HEK293T (cell line): ENCODE measurements around the gene ZNF485.

Experiments used
- ARNT ChIP-seq: fragments of 450-650 bp; IDR thresholded peaks from 2 replicates; pipeline ENCODE4 v1.6.1; 2017; ENCODE audit warnings: mild to moderate bottlenecking
- BHLHE40 ChIP-seq: fragments of 450-650 bp; IDR thresholded peaks from 2 replicates; pipeline ENCODE4 v1.6.1; 2016; ENCODE audit warnings: mild to moderate bottlenecking, moderate library complexity, borderline replicate concordance
- CTBP1 ChIP-seq: fragments of 450-650 bp; IDR thresholded peaks from 2 replicates; pipeline ENCODE4 v1.6.1; 2016; ENCODE audit warnings: borderline replicate concordance
- ELF4 ChIP-seq: fragments of 450-650 bp; IDR thresholded peaks from 2 replicates; pipeline ENCODE4 v1.6.1; 2017; ENCODE audit warnings: antibody characterized with exemption
- FOXA1 ChIP-seq: fragments of 450-650 bp; IDR thresholded peaks from 2 replicates; pipeline ENCODE4 v1.6.1; 2016; ENCODE audit warnings: mild to moderate bottlenecking
- FOXK2 ChIP-seq: fragments of 450-650 bp; IDR thresholded peaks from 2 replicates; pipeline ENCODE4 v1.6.1; 2016; ENCODE audit warnings: mild to moderate bottlenecking
- HDGF ChIP-seq: fragments of 450-650 bp; IDR thresholded peaks from 2 replicates; pipeline ENCODE4 v1.6.1; 2017; ENCODE audit warnings: antibody characterized with exemption, borderline replicate concordance
- L3MBTL2 ChIP-seq: fragments of 450-650 bp; conservative IDR thresholded peaks from 2 replicates; pipeline ENCODE4 v1.6.1; 2016; ENCODE audit warnings: mild to moderate bottlenecking
- LEF1 ChIP-seq: fragments of 450-650 bp; IDR thresholded peaks from 2 replicates; pipeline ENCODE4 v1.6.1; 2017; ENCODE audit warnings: mild to moderate bottlenecking, borderline replicate concordance
- NFRKB ChIP-seq: fragments of 450-650 bp; IDR thresholded peaks from 2 replicates; pipeline ENCODE4 v1.6.1; 2016; ENCODE audit warnings: mild to moderate bottlenecking, moderate library complexity
- SP1 ChIP-seq: fragments of 450-650 bp; IDR thresholded peaks from 2 replicates; pipeline ENCODE4 v1.6.1; 2017
- SUZ12 ChIP-seq: fragments of 450-650 bp; IDR thresholded peaks from 2 replicates; pipeline ENCODE4 v1.6.1; 2016; ENCODE audit warnings: mild to moderate bottlenecking
- TARDBP ChIP-seq: fragments of 450-650 bp; IDR thresholded peaks from 2 replicates; pipeline ENCODE4 v1.6.1; 2016
- TF ChIP-seq, protein P1 (sequence below): fragments of 450-650 bp; IDR thresholded peaks from 2 replicates; pipeline ENCODE4 v1.6.1; 2016

DNA sequence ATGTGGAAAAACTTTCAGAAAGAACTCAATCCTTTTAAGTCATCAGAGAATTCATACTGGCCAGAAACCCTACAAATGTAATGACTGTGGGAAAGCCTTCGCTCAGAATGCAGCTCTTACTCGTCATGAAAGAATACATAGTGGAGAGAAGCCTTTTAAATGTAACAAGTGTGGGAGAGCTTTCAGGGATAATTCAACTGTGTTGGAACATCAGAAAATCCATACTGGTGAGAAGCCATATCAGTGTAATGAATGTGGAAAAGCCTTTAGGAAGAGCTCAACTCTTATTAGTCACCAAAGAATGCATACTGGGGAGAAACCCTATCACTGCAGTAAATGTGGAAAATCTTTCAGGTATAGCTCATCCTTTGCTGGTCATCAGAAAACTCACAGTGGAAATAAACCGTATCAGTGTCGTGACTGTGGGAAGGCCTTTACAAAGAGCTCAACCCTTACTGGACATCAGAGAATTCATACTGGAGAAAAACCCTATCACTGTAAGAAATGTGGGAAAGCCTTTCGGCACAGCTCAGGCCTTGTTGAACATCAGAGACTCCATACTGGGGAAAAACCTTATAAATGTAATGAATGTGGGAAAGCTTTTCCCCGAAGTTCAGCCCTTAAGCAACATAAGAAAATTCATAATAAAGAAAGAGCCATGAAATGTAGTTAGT lies 10.6 kb downstream of the ZNF485 start:
- no peak for TF ChIP-seq SUZ12
- TF ChIP-seq ELF4 = no peak
- TF ChIP-seq FOXK2 = no peak
- TF ChIP-seq FOXA1 = no peak
- no peak for TF ChIP-seq LEF1
- TF ChIP-seq HDGF = no peak
- TF ChIP-seq SP1 = no peak
- TF ChIP-seq ARNT = no peak
- no peak for TF ChIP-seq BHLHE40
- TF ChIP-seq NFRKB = no peak
- no peak for TF ChIP-seq CTBP1
- no peak for TF ChIP-seq L3MBTL2
- TF ChIP-seq TARDBP = no peak
- TF ChIP-seq, protein P1, sequence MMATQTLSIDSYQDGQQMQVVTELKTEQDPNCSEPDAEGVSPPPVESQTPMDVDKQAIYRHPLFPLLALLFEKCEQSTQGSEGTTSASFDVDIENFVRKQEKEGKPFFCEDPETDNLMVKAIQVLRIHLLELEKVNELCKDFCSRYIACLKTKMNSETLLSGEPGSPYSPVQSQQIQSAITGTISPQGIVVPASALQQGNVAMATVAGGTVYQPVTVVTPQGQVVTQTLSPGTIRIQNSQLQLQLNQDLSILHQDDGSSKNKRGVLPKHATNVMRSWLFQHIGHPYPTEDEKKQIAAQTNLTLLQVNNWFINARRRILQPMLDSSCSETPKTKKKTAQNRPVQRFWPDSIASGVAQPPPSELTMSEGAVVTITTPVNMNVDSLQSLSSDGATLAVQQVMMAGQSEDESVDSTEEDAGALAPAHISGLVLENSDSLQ = no peak
